H1 (cell line): ENCODE measurements around the gene TMPRSS2. TPM values are rescaled to one million over a fixed set of nuclear protein-coding genes. Genes with fewer than 3 reads are reported as not detected.
"Not testable (repeated sequence)": the region's sequence is repeated elsewhere in the genome, so short reads cannot be mapped to it uniquely, and the experiment has no call there.

Experiments
- CTCF ChIA-PET: fragments of 300-600 bp; sonication (Branson Sonifier 250); formaldehyde crosslinking; loops from one replicate; lab custom pipeline; 2021; ENCODE audit not compliant: partially characterized antibody; lab: Charles Lee
- POLR2A ChIA-PET: fragments of 300-600 bp; sonication (Branson Sonifier 250); formaldehyde crosslinking; loops from one replicate; lab custom pipeline; 2021; ENCODE audit warnings: inconsistent platforms; ENCODE audit not compliant: partially characterized antibody; lab: Charles Lee
- DNase-seq, 2 experiments: peaks; one replicate each; pipeline versions ENCODE4 v3.0.0 to v3.0.0-alpha.2; 2010 to 2022; ENCODE audit warnings: low spot score in 2 of 2, low read depth in 1 of 2, mixed read lengths in 1 of 2
- FAIRE-seq: peaks from 2 replicates; lab custom pipeline; 2011; peaks lifted over from hg19 to GRCh38; lab: Jason Lieb, UNC
- H2AFZ ChIP-seq: 2 replicates; pipeline ENCODE4 v1.8.1; 2012; ENCODE audit warnings: low read length, inconsistent platforms
- H2AK5ac ChIP-seq: 2 replicates; pipeline ENCODE4 v1.6.1; 2013; ENCODE audit warnings: low read depth, low read length
- H2BK120ac ChIP-seq: replicated peaks from 2 replicates; pipeline ENCODE3; 2013; ENCODE audit warnings: low read depth, low read length, inconsistent platforms
- H2BK12ac ChIP-seq: 2 replicates; pipeline ENCODE4 v1.6.1; 2013; ENCODE audit warnings: low read depth, low read length
- H2BK15ac ChIP-seq: 2 replicates; pipeline ENCODE4 v1.6.1; 2013; ENCODE audit warnings: low read length
- H2BK20ac ChIP-seq: 2 replicates; pipeline ENCODE4 v1.6.1; 2013; ENCODE audit warnings: low read length
- H2BK5ac ChIP-seq: 2 replicates; pipeline ENCODE4 v1.6.1; 2013; ENCODE audit warnings: low read depth, low read length
- H3K14ac ChIP-seq: 2 replicates; pipeline ENCODE4 v1.6.1; 2013; ENCODE audit warnings: inconsistent platforms; ENCODE audit not compliant: insufficient read length
- H3K18ac ChIP-seq: 2 replicates; pipeline ENCODE4 v1.6.1; 2013; ENCODE audit warnings: low read length; ENCODE audit errors: extremely low read depth
- H3K23ac ChIP-seq: 2 replicates; pipeline ENCODE4 v1.6.1; 2013; ENCODE audit warnings: inconsistent platforms; ENCODE audit not compliant: insufficient read length
- H3K23me2 ChIP-seq: 2 replicates; pipeline ENCODE4 v1.6.1; 2013; ENCODE audit warnings: low read depth, low read length
- H3K27ac ChIP-seq: 2 replicates; pipeline ENCODE4 v1.6.1; 2011; ENCODE audit warnings: low read depth, low read length, inconsistent platforms
- H3K27me3 ChIP-seq, 4 experiments: replicated peaks in 1 of 4; 1 replicate in 1 of 4; 2 replicates in 3 of 4; pipeline versions ENCODE4 v1.6.1 to v1.8.1; 2011 to 2013; ENCODE audit warnings: low read length in 3 of 4, mild to moderate bottlenecking in 3 of 4, inconsistent platforms in 2 of 4, mixed read lengths in 2 of 4, moderate library complexity in 1 of 4; ENCODE audit not compliant: control insufficient read depth in 3 of 4, insufficient read depth in 3 of 4; ENCODE audit errors: extremely low read depth in 1 of 4
- H3K36me3 ChIP-seq, 4 experiments: 2 replicates each; pipeline versions ENCODE4 v1.6.1 to v1.8.1; 2011 to 2013; ENCODE audit warnings: mild to moderate bottlenecking in 4 of 4, low read length in 3 of 4, moderate library complexity in 2 of 4, control low read depth in 1 of 4, inconsistent platforms in 1 of 4; ENCODE audit not compliant: insufficient read depth in 4 of 4, control insufficient read depth in 2 of 4
- H3K4ac ChIP-seq: replicated peaks from 2 replicates; pipeline ENCODE3; 2013; ENCODE audit warnings: low read length, low read depth, mixed read lengths, inconsistent platforms; ENCODE audit not compliant: insufficient read length
- H3K4me1 ChIP-seq, 4 experiments: replicated peaks in 1 of 4; 1 replicate in 1 of 4; 2 replicates in 3 of 4; pipeline versions ENCODE4 v1.6.1 to v1.8.1; 2011 to 2013; ENCODE audit warnings: low read length in 3 of 4, inconsistent platforms in 2 of 4, mixed read lengths in 1 of 4; ENCODE audit not compliant: insufficient read depth in 4 of 4, control insufficient read depth in 3 of 4
- H3K4me2 ChIP-seq, 2 experiments: 2 replicates each; pipeline versions ENCODE4 v1.6.1 to v1.8.1; 2011 to 2013; ENCODE audit warnings: low read depth in 2 of 2, low read length in 2 of 2, control low read depth in 1 of 2, inconsistent platforms in 1 of 2, mild to moderate bottlenecking in 1 of 2; ENCODE audit not compliant: insufficient read depth in 1 of 2
- H3K4me3 ChIP-seq, 4 experiments: fragments of 200-600, 300-600 bp in 1 of 4; sonication (generic), shearing (Covaris generic), sonication (Bioruptor Twin) in 1 of 4; 2 replicates each; pipeline versions ENCODE4 v1.5.1 to v1.8.1; 2011 to 2016; ENCODE audit warnings: low read length in 4 of 4, low read depth in 3 of 4, control low read depth in 2 of 4, inconsistent platforms in 2 of 4, mild to moderate bottlenecking in 2 of 4, mixed read lengths in 1 of 4, moderate library complexity in 1 of 4; ENCODE audit not compliant: insufficient read depth in 2 of 4; ENCODE audit errors: extremely low read depth in 1 of 4
- H3K56ac ChIP-seq: replicated peaks from 2 replicates; pipeline ENCODE3; 2013; ENCODE audit warnings: low read depth, mild to moderate bottlenecking, mixed read lengths, low read length, inconsistent platforms; ENCODE audit not compliant: insufficient read length
- H3K79me1 ChIP-seq: 2 replicates; pipeline ENCODE4 v1.6.1; 2013; ENCODE audit warnings: low read depth, low read length, control low read depth
- H3K79me2 ChIP-seq, 2 experiments: 2 replicates each; pipeline versions ENCODE4 v1.6.1 to v1.8.1; 2012 to 2013; ENCODE audit warnings: low read length in 2 of 2, mild to moderate bottlenecking in 2 of 2, inconsistent platforms in 1 of 2; ENCODE audit not compliant: insufficient read depth in 2 of 2, control insufficient read depth in 1 of 2
- H3K9ac ChIP-seq, 4 experiments: replicated peaks in 1 of 4; 1 replicate in 1 of 4; 2 replicates in 3 of 4; pipeline versions ENCODE4 v1.6.1 to v1.8.1; 2011 to 2013; ENCODE audit warnings: low read depth in 3 of 4, low read length in 3 of 4, control low read depth in 2 of 4, mild to moderate bottlenecking in 2 of 4, moderate library complexity in 2 of 4, inconsistent platforms in 1 of 4; ENCODE audit errors: extremely low read depth in 1 of 4
- H3K9me3 ChIP-seq, 2 experiments: 2 replicates each; pipeline versions ENCODE4 v1.6.1 to v1.8.1; 2012 to 2013; ENCODE audit warnings: mild to moderate bottlenecking in 2 of 2, moderate library complexity in 2 of 2, control low read depth in 1 of 2, inconsistent platforms in 1 of 2, low read depth in 1 of 2, low read length in 1 of 2, mixed read lengths in 1 of 2; ENCODE audit not compliant: insufficient read depth in 2 of 2
- H4K20me1 ChIP-seq, 2 experiments: replicated peaks in 1 of 2; 2 replicates each; pipeline versions ENCODE3 to v1.8.1; 2011 to 2013; ENCODE audit warnings: inconsistent platforms in 2 of 2, low read length in 2 of 2, mild to moderate bottlenecking in 1 of 2; ENCODE audit not compliant: insufficient read depth in 2 of 2, control insufficient read depth in 1 of 2
- H4K5ac ChIP-seq: 2 replicates; pipeline ENCODE4 v1.6.1; 2013; ENCODE audit warnings: low read length, low read depth, mixed read lengths, inconsistent platforms; ENCODE audit not compliant: insufficient read length
- H4K8ac ChIP-seq: 2 replicates; pipeline ENCODE4 v1.8.0; 2013; ENCODE audit warnings: mild to moderate bottlenecking, moderate library complexity, low read length, inconsistent platforms; ENCODE audit not compliant: insufficient read depth; ENCODE audit errors: extremely low read depth
- H4K91ac ChIP-seq: replicated peaks from 2 replicates; pipeline ENCODE3; 2013; ENCODE audit warnings: low read length, mixed read lengths, inconsistent platforms; ENCODE audit not compliant: insufficient read length
- CREB1 ChIP-seq: IDR thresholded peaks from 2 replicates; pipeline ENCODE4 v1.6.1; 2012; ENCODE audit warnings: inconsistent platforms
- FOSL1 ChIP-seq: IDR thresholded peaks from 2 replicates; pipeline ENCODE4 v1.6.1; 2011; ENCODE audit warnings: mild to moderate bottlenecking, low read depth, low read length, moderate library complexity; ENCODE audit not compliant: insufficient read depth
- NRF1 ChIP-seq: IDR thresholded peaks from 2 replicates; pipeline ENCODE4 v1.6.1; 2011; ENCODE audit warnings: mild to moderate bottlenecking, low read depth, low read length, improper control_type of control experiment
- RXRA ChIP-seq: IDR thresholded peaks from 2 replicates; pipeline ENCODE4 v1.6.1; 2011; ENCODE audit warnings: low read depth, mild to moderate bottlenecking, low read length, moderate library complexity; ENCODE audit not compliant: insufficient read depth
- SAP30 ChIP-seq: fragments of 300-600 bp; sonication (generic); IDR thresholded peaks from 2 replicates; pipeline ENCODE4 v1.7.1; 2012; ENCODE audit warnings: low read length, moderate library complexity, mild to moderate bottlenecking, inconsistent platforms; ENCODE audit not compliant: insufficient read depth, insufficient replicate concordance
- SRF ChIP-seq: IDR thresholded peaks from 2 replicates; pipeline ENCODE4 v1.6.1; 2011; ENCODE audit warnings: mild to moderate bottlenecking, low read depth, low read length, moderate library complexity
- WGBS, 2 experiments: shearing (Covaris generic) in 1 of 2; methylation state at CpG; one replicate each; pipeline versions ENCODE4 v1.1.6 to v1.1.7; 2013 to 2015; ENCODE audit warnings: low lambda C conversion rate in 2 of 2, mixed read lengths in 2 of 2, inconsistent platforms in 1 of 2, low coverage in 1 of 2, missing lambda C conversion rate in 1 of 2; ENCODE audit not compliant: insufficient replicate concordance in 2 of 2, insufficient coverage in 1 of 2, insufficient read length in 1 of 2; ENCODE audit errors: extremely low coverage in 1 of 2, missing lambda C conversion rate in 1 of 2; 5-methylcytosine and 5-hydroxymethylcytosine counted together
- polyA plus RNA-seq, 7 experiments: library from polyadenylated mRNA; depleted of rRNA in 3 of 7; stranded (reverse) in 5 of 7; unstranded in 2 of 7; fragments of >200 nt in 5 of 7; fragments of 200-250 nt in 2 of 7; gene quantifications; 1 replicate in 5 of 7; 2 replicates in 1 of 7; 4 replicates in 1 of 7; pipeline versions ENCODE4 v1.2.1 to v1.2.3, GENCODE V29; 2011 to 2013; ENCODE audit warnings: missing spikeins in 2 of 7, mixed read lengths in 2 of 7
- total RNA-seq: library from RNA; stranded (reverse); fragmentation: NEBNext Ultra II Directional; extraction: Animal tissue kit (Norgen Biotek cat#: 25700); gene quantifications from 2 replicates; pipeline ENCODE4 v1.2.1, GENCODE V29; 2021
- TF ChIP-seq, protein P1 (sequence below): IDR thresholded peaks from 2 replicates; pipeline ENCODE4 v1.6.1; 2012; ENCODE audit warnings: low read length, inconsistent platforms

The TMPRSS2 gene
- total and polyA plus RNA-seq, 2 of the 8 experiments (the other 6 are each of a cell fraction or from before 2014, with no cell fraction given): 9.2 to 11.0 TPM

GRCh38 chr21:41418393-41418792 lies 89.6 kb downstream of the TMPRSS2 start (continued):
- TF ChIP-seq, protein P1, sequence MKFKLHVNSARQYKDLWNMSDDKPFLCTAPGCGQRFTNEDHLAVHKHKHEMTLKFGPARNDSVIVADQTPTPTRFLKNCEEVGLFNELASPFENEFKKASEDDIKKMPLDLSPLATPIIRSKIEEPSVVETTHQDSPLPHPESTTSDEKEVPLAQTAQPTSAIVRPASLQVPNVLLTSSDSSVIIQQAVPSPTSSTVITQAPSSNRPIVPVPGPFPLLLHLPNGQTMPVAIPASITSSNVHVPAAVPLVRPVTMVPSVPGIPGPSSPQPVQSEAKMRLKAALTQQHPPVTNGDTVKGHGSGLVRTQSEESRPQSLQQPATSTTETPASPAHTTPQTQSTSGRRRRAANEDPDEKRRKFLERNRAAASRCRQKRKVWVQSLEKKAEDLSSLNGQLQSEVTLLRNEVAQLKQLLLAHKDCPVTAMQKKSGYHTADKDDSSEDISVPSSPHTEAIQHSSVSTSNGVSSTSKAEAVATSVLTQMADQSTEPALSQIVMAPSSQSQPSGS: no peak
- TF ChIP-seq RXRA (no peak), SRF (no peak), NRF1 (no peak), CREB1 (no peak), SAP30 (no peak), FOSL1 (no peak)
- TF ChIP-seq, all 59 proteins: peak for 0

- H4K20me1 ChIP-seq, H2BK120ac ChIP-seq, H3K56ac ChIP-seq, H2BK12ac ChIP-seq, H2BK5ac ChIP-seq, H3K4me3 ChIP-seq, H3K36me3 ChIP-seq, H2AFZ ChIP-seq, H2BK15ac ChIP-seq, POLR2A ChIA-PET, H3K27me3 ChIP-seq, H3K23me2 ChIP-seq, H3K9ac ChIP-seq, H4K91ac ChIP-seq, H3K79me1 ChIP-seq, H3K23ac ChIP-seq, H4K8ac ChIP-seq, H3K79me2 ChIP-seq, DNase-seq, FAIRE-seq, H4K5ac ChIP-seq, H3K27ac ChIP-seq, H3K9me3 ChIP-seq, H3K18ac ChIP-seq, H3K4me2 ChIP-seq, H3K14ac ChIP-seq, H2AK5ac ChIP-seq, H3K4ac ChIP-seq, H2BK20ac ChIP-seq: not testable (repeated sequence)
- WGBS, 2 experiments: 93% methylated on average over 2 of the region's 2 CpGs; no CpG with 5 or more reads in 1 of the 2 experiments
- peaks cover 9 to 15% (median 11%) of the 10 kb centered on the region in 4 experiments; a peak in 6 of 7 replicates for H3K4me1 ChIP-seq
- CTCF ChIA-PET: interaction anchor here (1.1 to 2.3 kb wide), 2 partner anchors 101 to 134 kb away, joined by 3 to 11 read pairs; partner anchors contain the start of gene FAM3B
Measured at GRCh38 chr21:41417505-41417904, 90.5 kb downstream of the TMPRSS2 start.
